CD14-positive monocyte (primary cell): ENCODE results near the gene PPP1R17. TPM values are rescaled to one million over a fixed set of nuclear protein-coding genes. Genes with fewer than 3 reads are reported as not detected.

Source experiments
- DNase-seq, 3 donors: peaks; one replicate each; pipeline ENCODE4 v3.0.0-alpha.2; 2011 to 2022
- H2AFZ ChIP-seq: 2 replicates; pipeline ENCODE4 v1.6.0; 2012; ENCODE audit warnings: mild to moderate bottlenecking, low read depth, low read length, inconsistent platforms; ENCODE audit not compliant: insufficient read depth, poor library complexity, severe bottlenecking
- H3K27ac ChIP-seq, 2 donors: 1 replicate in 1 of 2; 2 replicates in 1 of 2; pipeline ENCODE4 v1.5.1; 2012 to 2013; ENCODE audit warnings: low read length in 2 of 2, control low read depth in 1 of 2, inconsistent platforms in 1 of 2, low read depth in 1 of 2, mild to moderate bottlenecking in 1 of 2
- H3K27me3 ChIP-seq, 2 donors: one replicate each; pipeline versions ENCODE4 v1.6.0 to v1.6.1; 2011 to 2013; ENCODE audit warnings: low read length in 2 of 2; ENCODE audit not compliant: control insufficient read depth in 2 of 2, insufficient read depth in 2 of 2
- H3K36me3 ChIP-seq, 2 donors: replicated peaks in 1 of 2; 1 replicate in 1 of 2; 2 replicates in 1 of 2; pipeline versions ENCODE4 v1.5.1 to v1.6.1; 2012 to 2013; ENCODE audit warnings: low read length in 2 of 2, control low read depth in 1 of 2, inconsistent platforms in 1 of 2, mild to moderate bottlenecking in 1 of 2; ENCODE audit not compliant: insufficient read depth in 2 of 2, control insufficient read depth in 1 of 2
- H3K4me1 ChIP-seq, 2 donors: 1 replicate in 1 of 2; 2 replicates in 1 of 2; pipeline versions ENCODE4 v1.5.1 to v1.6.1; 2012 to 2013; ENCODE audit warnings: low read length in 2 of 2, control low read depth in 1 of 2, inconsistent platforms in 1 of 2, mild to moderate bottlenecking in 1 of 2, moderate library complexity in 1 of 2; ENCODE audit not compliant: insufficient read depth in 2 of 2, control insufficient read depth in 1 of 2
- H3K4me2 ChIP-seq: replicated peaks from 2 replicates; pipeline ENCODE3; 2012; ENCODE audit warnings: low read length, moderate library complexity, mild to moderate bottlenecking; ENCODE audit not compliant: poor library complexity, severe bottlenecking; ENCODE audit errors: extremely low read depth
- H3K4me3 ChIP-seq, 3 experiments: fragments of 200-600 bp in 1 of 3; sonication (generic) in 1 of 3; replicated peaks in 1 of 3; 1 replicate in 2 of 3; 2 replicates in 1 of 3; pipeline ENCODE4 v1.5.1; 2011 to 2013; ENCODE audit warnings: low read length in 3 of 3, mild to moderate bottlenecking in 3 of 3, control low read depth in 2 of 3, low read depth in 2 of 3, inconsistent platforms in 1 of 3, moderate library complexity in 1 of 3
- H3K79me2 ChIP-seq: 2 replicates; pipeline ENCODE4 v1.6.0; 2012; ENCODE audit warnings: mild to moderate bottlenecking, control low read depth, inconsistent platforms, low read length, moderate library complexity; ENCODE audit not compliant: insufficient read depth
- H3K9ac ChIP-seq: 2 replicates; pipeline ENCODE4 v1.6.0; 2017; ENCODE audit warnings: low read length, mild to moderate bottlenecking; ENCODE audit not compliant: insufficient read depth, poor library complexity, severe bottlenecking
- H3K9me3 ChIP-seq, 2 donors: replicated peaks in 1 of 2; 1 replicate in 1 of 2; 2 replicates in 1 of 2; pipeline versions ENCODE4 v1.5.1 to v1.6.1; 2012 to 2013; ENCODE audit warnings: low read length in 2 of 2, control low read depth in 1 of 2; ENCODE audit not compliant: control insufficient read depth in 1 of 2, insufficient read depth in 1 of 2
- H4K20me1 ChIP-seq: 2 replicates; pipeline ENCODE4 v1.6.0; 2012; ENCODE audit warnings: mild to moderate bottlenecking, low read length, control low read depth, moderate library complexity; ENCODE audit not compliant: insufficient read depth
- H3K27ac Mint-ChIP-seq, 7 donors: one replicate each; pipeline ENCODE4 v1.8.0; 2020; ENCODE audit warnings: mild to moderate bottlenecking in 7 of 7, mixed read lengths in 7 of 7, moderate library complexity in 6 of 7, inconsistent platforms in 2 of 7
- H3K27me3 Mint-ChIP-seq, 3 donors: one replicate each; pipeline ENCODE4 v1.8.0; 2021 to 2022; ENCODE audit warnings: low read depth in 3 of 3, mild to moderate bottlenecking in 3 of 3, mixed read lengths in 3 of 3, moderate library complexity in 3 of 3, inconsistent platforms in 1 of 3
- H3K36me3 Mint-ChIP-seq, 2 donors: one replicate each; pipeline ENCODE4 v1.8.0; 2020; ENCODE audit warnings: mixed read lengths in 2 of 2, inconsistent platforms in 1 of 2, mild to moderate bottlenecking in 1 of 2
- H3K4me1 Mint-ChIP-seq: one replicate; pipeline ENCODE4 v1.8.0; 2020; ENCODE audit warnings: mild to moderate bottlenecking, mixed read lengths
- H3K4me3 Mint-ChIP-seq, 2 donors: one replicate each; pipeline ENCODE4 v1.8.0; 2020; ENCODE audit warnings: mild to moderate bottlenecking in 2 of 2, mixed read lengths in 2 of 2, moderate library complexity in 1 of 2
- H3K9me3 Mint-ChIP-seq, 7 donors: one replicate each; pipeline ENCODE4 v1.8.0; 2020 to 2022; ENCODE audit warnings: mixed read lengths in 7 of 7, mild to moderate bottlenecking in 6 of 7, moderate library complexity in 6 of 7, inconsistent platforms in 2 of 7
- CTCF ChIP-seq: fragments of 200-600 bp; IDR thresholded peaks from one replicate; pipeline ENCODE4 v1.8.0; 2022; ENCODE audit warnings: antibody characterized with exemption, mild to moderate bottlenecking
- WGBS: methylation state at CpG from one replicate; pipeline ENCODE4 v1.1.5; 2013; ENCODE audit warnings: missing lambda C conversion rate; ENCODE audit not compliant: insufficient coverage; 5-methylcytosine and 5-hydroxymethylcytosine counted together
- intact Hi-C, 2 donors: fragments of 100-400 bp; cut with micrococcal nuclease; formaldehyde crosslinking; loops; one replicate each; pipeline versions ENCODE4 v1.15.0 to v1.15.1; 2023
- polyA plus RNA-seq, 3 donors: library from polyadenylated mRNA; depleted of rRNA in 1 of 3; unstranded in 2 of 3; stranded (reverse) in 1 of 3; fragments of 300-500 nt in 2 of 3; fragments of >200 nt in 1 of 3; fragmentation: Illumina TruSeq in 2 of 3; gene quantifications; 1 replicate in 2 of 3; 2 replicates in 1 of 3; pipeline ENCODE4 v1.2.3, GENCODE V29; 2012 to 2021

The PPP1R17 gene
- polyA plus RNA-seq, 3 donors = 0.20 to 2.0 (median 0.85) TPM

- H3K4me1 Mint-ChIP-seq = no peaks in the 10 kb centered on the region
- H3K9me3 Mint-ChIP-seq = no peaks in the 10 kb centered on the region
- no peaks in the 10 kb centered on the region for H3K36me3 Mint-ChIP-seq
- no peak overlapping the region for H3K4me3 ChIP-seq
- no CpG with 5 or more reads among the region's 3 CpGs for WGBS
- no peaks in the 10 kb centered on the region for H4K20me1 ChIP-seq
- H3K27ac ChIP-seq = no peak overlapping the region
- H3K27me3 ChIP-seq = no peaks in the 10 kb centered on the region
- intact Hi-C loops = no loop called here
- H3K79me2 ChIP-seq = no peaks in the 10 kb centered on the region
- no peak overlapping the region for H3K4me2 ChIP-seq
- TF ChIP-seq CTCF = no peak
- H3K27ac Mint-ChIP-seq = no peak overlapping the region
- H3K4me1 ChIP-seq = no peaks in the 10 kb centered on the region
- peaks cover 0 to 1% (median 0%) of the 10 kb centered on the region in 3 donors for H3K27me3 Mint-ChIP-seq
- H3K9me3 ChIP-seq = no peaks in the 10 kb centered on the region
- no peak overlapping the region for H3K4me3 Mint-ChIP-seq
- no peak overlapping the region for H3K9ac ChIP-seq
- DNase-seq = no peak
- H3K36me3 ChIP-seq = no peaks in the 10 kb centered on the region
- H2AFZ ChIP-seq = no peak overlapping the region
Measured at GRCh38 chr7:31724696-31725095, 37.7 kb downstream of the PPP1R17 start.

- H3K4me1 ChIP-seq = no peaks in the 10 kb centered on the region
- no peak overlapping the region for H3K27ac ChIP-seq
- no peak overlapping the region for H3K9ac ChIP-seq
- H3K4me3 ChIP-seq = no peak overlapping the region
- H3K27me3 Mint-ChIP-seq = peaks cover 0 to 2% (median 1%) of the 10 kb centered on the region in 3 donors
- H3K4me2 ChIP-seq = no peak overlapping the region
- no peaks in the 10 kb centered on the region for H3K36me3 ChIP-seq
- H3K9me3 Mint-ChIP-seq = no peaks in the 10 kb centered on the region
- no peak overlapping the region for H2AFZ ChIP-seq
- no peak for DNase-seq
- H3K4me3 Mint-ChIP-seq = no peak overlapping the region
- no peak overlapping the region for H3K27ac Mint-ChIP-seq
- H3K27me3 ChIP-seq = no peaks in the 10 kb centered on the region
- no peaks in the 10 kb centered on the region for H3K79me2 ChIP-seq
- H4K20me1 ChIP-seq = no peaks in the 10 kb centered on the region
- TF ChIP-seq CTCF = peak; percentile 30
- intact Hi-C loops = no loop called here
- WGBS = no CpG with 5 or more reads among the region's 3 CpGs
- no peaks in the 10 kb centered on the region for H3K9me3 ChIP-seq
- H3K36me3 Mint-ChIP-seq = no peaks in the 10 kb centered on the region
- H3K4me1 Mint-ChIP-seq = no peaks in the 10 kb centered on the region
Measured at GRCh38 chr7:31729195-31729804, 42.3 kb downstream of the PPP1R17 start.
